SW 1271 (cell line): ENCODE measurements around the gene KLHL25.

Source experiments
- DNase-seq, 2 experiments: peaks; one replicate each; lab custom pipeline; 2025; lab: John Stamatoyannopoulos, UW

Gene KLHL25

DNA sequence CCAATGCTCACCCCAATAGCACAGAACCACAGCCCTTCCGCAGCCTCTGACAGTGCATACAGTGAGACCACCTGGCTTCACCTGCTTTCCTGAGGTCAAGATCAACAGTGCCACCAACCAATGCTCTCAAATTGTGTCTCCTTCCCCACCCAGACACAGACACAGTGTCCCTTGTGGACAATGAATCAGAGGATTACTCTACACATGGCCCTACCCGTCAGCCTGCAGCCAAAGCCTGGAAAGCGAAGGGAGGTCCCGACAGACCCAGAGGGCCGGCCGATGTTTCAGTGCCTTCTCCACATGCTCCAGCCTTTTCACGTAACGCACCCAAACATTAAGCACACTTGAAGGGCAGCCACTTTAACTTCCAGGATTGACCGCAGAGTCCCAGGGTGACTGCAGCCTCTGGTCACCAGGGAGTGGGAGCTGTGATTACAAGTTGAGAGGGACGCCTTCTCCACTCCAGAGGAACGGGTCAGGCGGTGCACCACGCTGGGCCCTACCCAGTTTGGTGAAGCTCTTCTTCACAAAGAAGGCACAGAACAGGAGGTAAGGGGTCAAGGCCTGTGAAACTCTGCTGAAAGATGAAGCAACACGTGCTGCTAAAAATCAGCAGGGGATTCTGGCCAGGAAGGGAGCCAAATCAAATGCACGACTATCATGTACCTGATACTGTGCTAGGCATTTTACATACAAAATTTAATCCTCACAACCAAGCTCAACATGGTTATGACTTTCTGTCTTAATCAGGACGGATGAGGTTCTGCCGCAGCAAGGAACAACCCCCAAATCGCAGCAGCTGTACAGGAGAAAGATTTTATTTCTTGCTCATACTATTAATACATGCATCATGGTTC is 17.2 kb downstream of the KLHL25 start:
- DNase-seq, result no peak

DNA sequence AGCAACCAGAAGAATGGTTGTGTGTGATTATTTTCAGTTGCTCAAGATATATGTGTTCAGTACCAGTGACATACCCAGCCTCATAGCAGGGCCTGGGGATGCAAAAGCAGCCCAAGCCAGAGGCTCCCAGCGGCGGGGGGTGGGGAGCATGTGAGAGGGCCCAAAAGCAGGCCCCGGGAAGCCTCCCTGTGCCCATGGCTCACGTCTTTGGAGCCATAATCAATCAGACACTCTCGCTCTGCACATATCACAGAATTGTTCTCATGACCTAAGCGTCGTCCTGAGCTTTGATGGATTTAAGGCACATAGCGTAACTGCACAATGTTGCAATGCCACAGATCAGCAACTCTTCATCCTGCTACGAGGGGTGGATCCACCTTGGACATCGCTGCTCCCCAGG is 20.8 kb downstream of the KLHL25 start:
- DNase-seq, result no peak

DNA sequence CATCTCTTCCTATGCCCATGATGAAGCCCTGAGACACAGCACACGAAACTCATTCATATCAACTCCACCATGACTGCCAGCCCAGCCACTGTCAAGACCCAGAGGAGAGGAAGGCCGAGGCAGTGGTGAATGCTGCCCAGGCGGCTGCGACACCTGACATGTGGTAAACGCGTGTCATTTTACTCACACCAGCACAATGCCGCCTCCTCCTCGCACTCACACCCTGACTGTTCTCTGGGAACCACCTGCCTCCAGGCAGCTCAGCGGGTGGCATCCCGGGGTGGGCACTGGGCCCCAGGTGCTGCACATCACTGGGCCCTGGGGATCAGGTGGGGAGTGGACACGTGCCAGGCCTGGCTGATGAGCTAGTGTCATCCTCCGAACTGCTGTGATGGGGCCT is 21.5 kb downstream of the KLHL25 start:
- no peak for DNase-seq

DNA sequence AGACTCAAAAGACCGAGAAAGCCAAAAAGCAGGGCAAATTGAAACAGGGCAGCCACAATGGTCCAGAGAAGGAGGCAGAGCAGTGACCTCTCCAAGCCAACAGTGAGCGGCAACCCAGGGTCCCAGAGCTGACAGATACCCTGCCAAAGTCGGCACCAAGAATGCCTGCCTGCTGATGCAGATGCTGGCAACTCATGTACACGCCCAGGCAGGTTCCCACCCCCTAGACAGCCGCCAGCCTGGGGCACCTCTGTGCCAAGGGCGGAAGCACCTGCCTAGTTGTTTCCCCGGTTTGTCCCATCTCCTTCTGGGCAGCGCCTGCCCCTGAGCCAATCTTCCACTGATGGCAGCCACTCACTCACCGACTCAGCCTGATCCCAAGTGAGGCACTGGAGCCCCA is 22.1 kb downstream of the KLHL25 start:
- DNase-seq, result no peak

DNA sequence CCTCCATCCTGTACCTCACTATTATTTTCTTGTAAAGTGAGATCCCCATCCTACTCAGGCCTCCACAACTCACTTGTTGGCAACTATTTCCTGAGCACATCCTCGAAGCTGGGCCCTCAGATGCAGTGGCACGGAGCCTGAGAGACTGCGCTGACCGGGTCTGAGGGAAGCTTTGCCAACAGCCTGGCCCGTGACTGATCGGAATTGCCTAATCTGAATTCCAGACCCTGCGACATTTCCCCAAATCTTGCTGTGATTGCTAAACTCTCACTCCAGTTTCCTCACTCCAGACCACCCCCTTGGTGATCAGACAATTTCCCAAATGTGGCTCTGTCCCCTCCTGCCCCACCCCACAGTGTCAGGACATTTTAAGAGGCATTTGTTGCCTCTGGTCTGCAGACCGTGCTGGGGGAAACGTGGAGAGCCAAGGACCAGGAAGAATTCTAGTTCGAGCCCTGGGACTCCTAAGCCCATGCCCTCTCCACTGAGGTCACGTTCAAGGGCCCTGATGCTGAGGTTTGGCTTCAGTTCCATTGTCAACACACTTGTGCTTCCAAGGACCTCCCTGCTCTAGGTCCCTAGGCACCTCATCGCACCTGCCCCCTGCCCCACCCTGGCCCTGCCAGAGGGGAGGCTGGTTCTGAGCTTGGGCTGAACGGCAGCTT is 22.8 kb downstream of the KLHL25 start:
- no peak for DNase-seq

DNA sequence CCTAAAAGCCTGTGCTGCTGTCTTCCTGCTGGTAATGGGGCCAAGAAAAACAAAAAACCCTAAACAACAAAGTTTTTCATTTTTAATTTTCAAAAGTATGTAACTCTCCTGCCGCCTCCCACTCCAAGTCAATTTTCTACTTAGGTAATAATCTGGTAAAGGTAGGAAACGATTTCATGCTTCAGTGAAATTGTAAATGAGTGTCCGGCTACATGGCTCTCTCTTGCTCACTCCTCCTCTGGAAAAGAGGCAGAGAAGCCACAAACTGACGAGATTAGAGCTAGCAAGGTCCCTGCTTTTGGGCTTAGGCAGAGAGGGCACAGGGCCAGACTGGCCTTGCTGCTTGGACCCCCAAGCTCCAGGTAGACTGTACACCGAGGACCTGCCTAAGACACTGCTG is 23.5 kb downstream of the KLHL25 start:
- no peak for DNase-seq

DNA sequence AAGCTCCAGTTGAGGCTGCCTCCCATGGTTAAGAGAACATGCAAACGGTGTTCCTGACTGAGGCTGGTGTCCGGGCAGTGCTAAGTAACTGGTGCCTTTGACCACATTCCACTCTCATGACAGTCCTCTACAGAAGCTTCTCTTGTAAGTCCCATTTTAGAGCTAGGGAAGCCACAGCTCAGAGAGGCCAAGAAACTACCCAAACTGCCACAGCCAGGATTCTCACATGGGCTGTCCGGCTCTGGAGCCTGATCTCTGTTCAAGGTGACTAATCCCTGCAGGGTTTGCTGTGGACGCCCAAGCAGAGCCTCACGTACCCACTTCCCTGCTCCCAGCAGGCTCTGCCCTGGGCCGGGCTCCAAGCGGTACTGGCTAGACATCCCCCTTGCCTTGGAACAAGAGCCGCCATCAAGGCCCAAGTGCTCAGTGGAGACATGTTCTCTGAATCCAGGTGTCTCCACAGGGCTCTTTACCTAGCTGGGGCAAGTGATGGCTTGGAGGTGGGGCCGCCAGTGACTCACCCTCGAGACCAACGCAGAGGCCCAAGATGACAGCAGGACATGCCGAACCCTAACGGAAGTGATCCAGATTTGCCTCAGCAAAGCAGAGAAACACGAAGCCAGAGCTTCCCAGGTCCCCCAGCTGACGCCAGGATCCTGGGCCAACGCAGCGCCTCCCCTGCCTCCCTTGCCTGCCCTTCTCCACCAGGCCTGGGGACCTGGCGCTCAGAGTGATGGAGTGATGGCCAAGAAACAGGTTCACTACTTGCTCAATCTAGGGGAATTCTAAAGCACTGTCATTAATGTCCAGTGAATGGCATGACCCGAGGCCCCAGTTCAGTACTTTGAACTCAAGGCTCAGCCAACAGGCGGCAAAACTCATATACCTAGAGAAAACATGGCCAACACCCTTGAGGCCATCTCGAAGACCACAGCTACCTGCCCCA is 24.4 kb downstream of the KLHL25 start:
- no peak for DNase-seq

DNA sequence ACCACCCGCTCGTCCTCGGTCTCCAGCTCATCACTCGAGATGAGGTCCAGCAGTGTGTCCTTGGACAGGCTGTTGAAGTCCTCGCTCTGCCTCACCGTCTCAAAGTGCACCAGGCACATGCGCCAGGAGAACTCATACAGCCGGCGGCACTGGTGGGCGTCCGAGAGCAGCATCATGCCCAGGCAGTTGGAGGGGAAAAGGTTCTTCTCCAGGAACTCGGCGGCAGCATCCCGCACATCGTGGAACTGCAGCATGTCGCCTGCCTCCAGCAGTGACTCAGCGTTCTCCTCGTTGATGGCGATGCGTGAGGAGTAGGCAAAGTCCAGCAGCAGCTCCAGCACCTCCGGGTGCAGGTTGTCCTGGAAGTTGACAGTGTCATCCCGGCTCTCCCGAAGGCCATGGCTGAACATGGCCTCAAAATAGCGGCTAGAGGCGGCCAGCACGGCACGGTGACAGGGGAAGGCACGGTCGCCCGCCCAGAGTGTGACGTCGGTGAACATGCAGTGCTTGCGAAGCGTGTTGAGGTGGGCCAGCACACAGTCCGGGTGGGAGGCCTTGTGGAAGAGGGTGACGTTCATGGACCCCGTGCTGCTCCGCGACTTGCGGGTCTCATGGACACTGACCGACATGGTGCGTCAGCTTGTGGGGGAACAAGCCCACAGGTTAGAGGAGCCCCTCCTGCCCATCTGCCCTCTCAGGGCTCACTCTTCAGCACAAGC is 25.4 kb downstream of the KLHL25 start:
- DNase-seq, result no peak

DNA sequence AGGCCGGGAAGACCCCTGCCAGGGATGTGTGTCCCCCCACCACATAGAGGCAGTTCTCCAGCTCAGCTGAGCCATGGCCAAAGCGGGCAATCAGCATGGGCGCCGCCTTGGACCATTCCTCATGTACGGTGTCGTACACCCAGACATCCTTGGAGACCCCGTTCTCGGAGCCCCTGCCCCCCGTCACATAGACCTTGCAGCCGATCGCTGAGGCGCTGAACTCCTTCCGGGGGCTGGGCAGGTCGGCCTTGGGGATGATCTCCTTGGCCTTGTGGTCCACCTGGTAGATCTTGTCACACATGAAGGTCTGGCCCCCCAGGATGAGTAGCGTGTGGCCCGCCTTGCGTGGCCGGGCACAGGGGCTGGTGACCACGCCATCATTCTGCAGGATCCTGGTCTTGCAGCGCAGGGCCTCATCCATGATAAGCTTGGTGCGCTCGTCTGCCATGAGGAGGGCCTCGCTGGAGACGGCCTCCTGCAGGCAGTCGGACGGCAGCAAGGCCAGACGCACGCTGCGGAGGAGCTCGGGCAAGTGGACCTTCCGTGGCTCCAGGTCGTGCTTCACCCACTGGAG is 26.0 kb downstream of the KLHL25 start:
- no peak for DNase-seq

DNA sequence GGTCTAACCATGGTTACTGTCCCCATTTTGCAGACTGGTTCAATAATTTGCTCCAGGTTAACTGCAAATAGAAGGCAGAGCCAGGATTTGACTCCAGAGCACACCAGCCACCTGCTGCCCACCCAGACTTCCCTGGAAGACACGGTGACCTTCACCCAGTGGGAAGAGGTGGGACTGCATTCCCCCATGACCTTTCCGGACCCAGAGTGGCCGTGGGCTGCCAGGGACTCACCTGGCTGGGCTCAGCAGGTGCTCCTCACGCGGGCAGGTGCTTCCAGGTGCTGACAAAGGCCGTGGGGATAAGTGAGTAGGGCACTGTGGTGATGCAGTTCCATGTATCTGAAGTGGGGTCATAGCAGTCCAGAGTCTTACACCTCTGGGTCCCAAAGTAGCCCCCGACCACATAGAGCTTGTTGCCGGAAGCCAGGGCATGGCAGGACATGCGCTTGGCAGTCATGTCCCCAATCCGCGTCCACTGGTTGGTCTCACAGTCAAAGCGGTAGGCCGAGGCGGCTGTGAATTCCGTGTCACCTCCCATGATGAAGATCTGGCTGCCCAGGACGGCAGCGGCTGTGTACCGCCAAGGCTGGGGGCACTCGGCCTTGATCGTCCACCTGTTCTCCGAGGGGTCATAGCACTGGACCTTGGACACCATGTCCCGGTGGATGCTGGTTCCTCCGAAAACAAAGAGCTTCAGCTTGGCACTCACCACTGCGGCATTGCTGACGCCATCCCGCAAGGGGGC is 26.8 kb downstream of the KLHL25 start:
- no peak for DNase-seq

DNA sequence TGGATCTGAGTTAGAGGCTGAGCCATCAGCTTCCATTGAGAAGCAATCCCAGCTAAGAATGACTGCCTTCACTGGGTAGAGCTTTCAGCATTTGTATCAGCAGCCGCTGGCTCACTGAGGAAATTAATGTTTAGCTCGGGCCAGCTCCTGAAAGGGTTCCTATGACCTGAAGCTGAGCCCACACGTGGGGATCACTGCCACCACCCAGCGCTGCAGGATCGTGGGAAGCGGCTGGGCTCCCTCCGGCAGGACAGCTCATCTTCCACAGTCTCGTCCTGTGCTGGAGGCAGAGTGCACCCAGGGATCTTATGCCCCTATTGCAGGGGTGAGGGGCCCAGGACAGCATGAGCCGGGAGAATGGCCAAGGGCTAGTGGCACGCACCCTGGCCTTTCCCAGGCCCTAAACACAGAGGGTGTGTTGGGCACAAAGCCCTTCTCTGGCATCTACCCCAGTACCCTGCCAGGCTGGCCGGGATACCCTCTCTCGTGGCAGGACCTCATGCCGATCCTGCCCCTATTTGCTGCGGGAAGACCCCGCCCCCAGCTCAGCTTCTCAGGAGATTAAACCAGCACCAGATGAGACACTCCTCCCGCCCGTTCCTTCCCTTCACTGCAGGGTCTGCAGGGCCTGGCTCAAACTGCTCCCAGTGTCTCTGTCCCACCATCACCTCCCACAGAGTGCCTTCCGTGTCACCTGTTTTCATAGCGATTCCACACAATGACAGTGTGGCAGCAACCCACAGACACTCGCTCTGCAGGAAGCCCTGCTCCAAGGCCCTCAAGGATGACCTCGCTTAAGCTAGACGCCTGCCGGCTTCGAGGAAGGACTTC is 28.5 kb downstream of the KLHL25 start:
- DNase-seq, result no peak

DNA sequence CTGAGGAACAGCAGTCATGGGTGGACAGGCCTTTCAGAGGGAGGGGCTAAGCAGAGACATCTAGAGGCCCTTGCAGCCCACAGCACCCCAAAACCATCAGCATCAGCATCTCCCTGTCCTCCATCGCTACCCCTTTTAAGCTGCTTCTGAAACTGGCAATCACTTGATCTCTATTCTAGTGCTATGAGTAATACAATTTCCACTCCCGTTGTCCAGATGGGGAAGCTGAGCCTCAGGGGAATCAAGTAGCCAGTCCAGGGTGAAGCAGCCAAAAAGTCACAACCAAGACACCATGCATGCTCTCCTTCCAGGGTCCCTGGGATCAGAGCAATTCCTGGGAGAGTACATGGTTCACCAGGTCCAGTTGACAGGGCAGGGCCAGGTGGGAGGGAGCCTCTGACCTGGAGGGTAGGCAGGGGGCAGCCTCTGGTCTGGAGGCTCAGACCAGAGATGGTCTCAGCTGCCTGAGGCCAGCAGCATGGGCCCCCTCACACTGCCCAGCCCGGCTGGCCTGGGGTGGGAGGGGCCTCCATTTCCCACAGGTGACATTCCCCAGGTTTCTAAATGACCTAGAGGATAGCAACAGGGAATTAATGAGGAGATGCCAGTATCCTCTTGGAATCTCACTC is 30.0 kb downstream of the KLHL25 start:
- DNase-seq, result no peak

DNA sequence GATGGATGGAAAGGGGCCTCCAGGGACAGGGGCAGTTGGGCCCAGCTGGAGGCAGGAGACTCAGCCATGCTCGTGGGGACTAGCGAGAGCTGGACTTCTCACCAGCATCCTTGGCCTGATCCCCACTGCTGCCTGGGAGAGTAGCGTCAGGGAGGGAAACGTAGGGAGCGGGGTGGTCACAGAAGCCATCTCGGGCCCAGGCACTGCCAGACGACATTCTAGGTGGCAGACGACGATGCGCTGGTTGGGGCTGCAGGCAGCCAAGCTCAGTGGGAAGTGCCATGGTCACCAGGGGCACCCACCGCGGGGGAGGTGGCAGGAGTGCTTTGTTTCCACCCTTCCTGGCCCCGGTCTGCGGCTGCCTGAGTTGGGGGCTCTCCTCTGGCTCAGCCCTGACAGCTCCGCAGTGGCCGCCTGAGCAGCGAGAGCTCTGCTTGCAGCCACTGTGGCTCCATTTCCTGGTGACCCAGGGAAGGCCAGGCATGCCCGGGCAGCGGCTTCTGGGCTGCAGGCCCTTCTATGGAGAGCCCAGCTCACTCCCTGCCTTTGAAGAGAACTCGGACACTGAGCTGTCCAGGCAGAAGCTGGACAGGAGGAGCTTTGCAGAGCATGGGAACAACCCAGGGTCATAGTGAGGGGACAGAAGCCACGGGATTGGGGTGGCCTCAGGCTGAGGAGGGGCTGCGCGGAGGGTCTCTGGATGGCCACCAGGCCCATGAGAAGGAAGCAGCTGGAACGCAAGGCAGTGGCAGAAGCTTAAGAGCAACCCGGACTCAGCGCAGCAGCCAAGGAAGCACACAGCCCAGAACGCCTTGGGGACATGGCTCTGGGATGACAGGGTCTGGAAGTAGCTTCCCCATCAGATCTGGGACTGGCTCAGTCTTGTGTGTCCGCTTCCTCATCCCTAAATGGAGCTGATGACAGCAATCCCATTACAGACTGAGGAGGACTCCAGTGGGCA is 30.8 kb downstream of the KLHL25 start:
- no peak for DNase-seq

DNA sequence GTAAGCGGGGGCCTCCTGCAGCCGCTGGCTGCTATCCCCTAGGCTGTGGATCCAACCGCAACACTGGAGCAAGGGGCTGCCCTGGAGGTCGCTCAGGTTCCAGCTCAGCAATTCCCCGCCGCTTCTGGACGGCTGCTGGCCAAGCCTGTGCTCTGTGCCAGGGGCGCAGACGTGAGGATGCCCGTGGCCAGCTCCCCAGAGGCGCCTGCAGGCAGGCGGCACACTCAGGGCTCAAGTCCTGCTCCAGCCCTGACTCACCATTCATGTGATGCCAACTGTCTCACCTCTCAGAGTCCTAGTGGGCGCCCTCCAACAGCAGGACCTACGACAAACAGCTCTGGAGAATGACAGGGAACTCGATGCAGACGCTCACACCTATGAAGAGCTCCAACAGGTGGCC is 31.6 kb downstream of the KLHL25 start:
- DNase-seq, result no peak

DNA sequence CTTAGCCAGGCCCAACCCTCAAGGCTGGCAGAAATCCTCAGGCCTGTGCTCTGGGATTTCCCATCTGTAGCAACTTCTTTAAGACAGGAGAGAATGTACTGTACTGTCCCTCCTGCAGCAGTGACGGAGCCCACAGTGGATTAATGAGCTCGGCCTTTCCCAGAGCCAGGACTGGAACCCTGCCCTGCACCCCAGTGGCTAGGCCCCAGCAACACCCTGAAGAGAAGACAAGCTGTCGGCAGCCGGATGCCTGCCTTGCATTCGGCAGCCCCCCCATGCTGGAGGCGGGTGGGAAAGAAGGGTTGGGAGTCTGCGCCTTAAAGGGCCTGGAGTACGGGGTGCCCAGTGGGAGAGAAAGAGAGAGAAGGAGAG is 32.0 kb downstream of the KLHL25 start:
- no peak for DNase-seq

DNA sequence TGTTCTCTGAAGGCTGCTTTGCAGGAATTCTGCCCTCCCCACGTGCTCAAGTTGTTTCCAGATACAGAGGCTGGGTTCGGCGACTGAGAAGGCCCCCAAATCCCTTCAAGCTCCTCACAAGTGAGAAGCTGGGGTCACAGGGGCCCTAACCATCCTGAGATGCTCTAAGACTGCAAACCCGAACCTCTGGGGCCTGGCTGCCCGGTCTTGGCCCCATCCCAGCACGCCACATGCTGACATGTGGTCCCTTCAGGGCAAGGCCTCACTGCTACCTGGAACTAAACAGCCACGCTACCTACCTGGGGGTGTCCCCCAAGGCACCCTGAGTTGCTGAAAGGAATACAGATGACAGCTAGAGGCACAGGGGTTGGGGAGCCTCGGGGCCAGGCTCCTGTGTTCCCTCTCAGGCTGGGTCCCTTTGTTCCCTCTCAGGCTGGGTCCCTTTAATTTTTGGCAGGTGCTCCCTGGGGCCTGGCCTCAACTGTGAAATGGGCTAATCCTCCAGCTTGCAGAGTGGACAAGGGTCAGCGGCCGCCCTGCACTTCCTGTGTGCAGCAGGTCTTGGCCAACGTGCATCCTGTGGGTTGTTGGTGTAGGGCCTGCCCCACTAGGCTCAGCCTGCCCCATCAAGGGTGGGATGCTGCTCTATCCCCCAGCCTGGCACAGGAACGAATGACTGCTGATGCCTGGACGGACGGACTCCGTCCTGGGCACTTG is 32.5 kb downstream of the KLHL25 start:
- no peak for DNase-seq

DNA sequence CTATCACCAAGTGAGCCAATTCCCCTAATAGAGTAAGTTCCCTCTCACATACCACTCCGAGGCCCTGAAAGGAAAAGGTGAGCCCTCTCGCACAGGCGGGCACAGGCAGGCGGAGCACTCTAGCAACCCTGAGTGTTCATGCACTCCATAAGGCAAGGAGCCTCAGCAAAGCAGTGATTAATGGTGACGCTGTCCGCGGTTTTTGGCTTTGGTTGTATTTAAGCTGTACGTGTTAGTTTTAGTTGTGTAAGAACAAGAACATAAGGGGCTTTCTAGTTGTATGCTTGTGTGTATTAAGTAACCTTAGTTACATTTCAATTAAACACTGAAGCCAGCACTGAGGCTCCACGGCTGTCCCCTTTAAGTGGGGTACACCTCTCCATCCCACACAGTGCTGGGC is 33.1 kb downstream of the KLHL25 start:
- no peak for DNase-seq
